KG1 (cell line): ENCODE data around the gene IRGQ.
"Not testable (repeated sequence)": the region's sequence is repeated elsewhere in the genome, so short reads cannot be mapped to it uniquely, and the experiment has no call there.

ENCODE experiments used
- DNase-seq: peaks from one replicate; lab custom pipeline; 2025; lab: John Stamatoyannopoulos, UW

IRGQ gene

DNA sequence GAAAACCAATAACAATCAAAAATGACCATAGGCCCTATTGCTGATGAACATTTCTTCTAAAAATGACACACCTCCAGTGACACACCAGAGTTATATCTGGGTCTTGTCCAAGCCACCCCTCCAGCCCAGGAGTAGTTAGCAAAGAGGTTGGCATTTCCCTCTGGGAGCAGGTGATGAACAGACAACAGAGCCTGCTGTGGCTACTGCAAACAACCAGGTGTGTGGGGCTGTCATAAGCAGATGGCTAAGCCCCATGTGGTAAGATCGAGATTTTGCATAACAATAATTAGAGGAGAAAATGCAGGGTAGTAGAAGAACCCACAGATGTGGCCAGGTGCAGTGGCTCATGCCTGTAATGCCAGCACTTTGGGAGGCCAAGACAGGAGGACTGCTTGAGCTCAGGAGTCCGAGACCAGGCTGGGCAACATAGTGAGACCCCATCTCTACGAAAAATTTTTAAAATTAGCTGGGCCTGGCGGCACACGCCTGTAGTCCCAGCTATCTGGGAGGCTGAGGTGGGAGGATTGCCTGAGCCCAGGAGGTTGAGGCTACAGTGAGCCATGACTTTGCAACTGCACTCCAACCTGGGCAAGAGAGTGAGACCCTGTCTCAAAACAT lies 25.7 kb downstream of the IRGQ start:
- no peak for DNase-seq

DNA sequence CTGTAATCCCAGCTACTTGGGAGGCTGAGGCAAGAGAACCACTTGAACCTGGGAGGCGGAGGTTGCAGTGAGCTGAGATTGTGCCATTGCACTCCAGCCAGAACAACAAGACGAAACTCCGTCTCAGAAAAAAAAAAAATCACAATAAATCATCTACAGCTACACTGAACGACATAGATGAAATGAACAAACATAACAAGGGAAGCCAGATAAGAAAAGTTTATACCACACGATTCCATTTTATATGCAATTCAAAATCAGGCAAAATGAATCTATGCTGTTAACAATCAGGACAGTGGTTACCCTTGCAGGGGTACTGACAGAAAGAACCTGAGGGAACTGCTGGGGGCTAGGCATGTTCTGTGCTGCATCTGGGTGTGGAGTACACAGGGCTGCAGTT lies 26.3 kb downstream of the IRGQ start:
- DNase-seq, result no peak

GRCh38 chr19:43564800-43565199 lies 31.1 kb downstream of the IRGQ start:
- DNase-seq, result no peak

DNA sequence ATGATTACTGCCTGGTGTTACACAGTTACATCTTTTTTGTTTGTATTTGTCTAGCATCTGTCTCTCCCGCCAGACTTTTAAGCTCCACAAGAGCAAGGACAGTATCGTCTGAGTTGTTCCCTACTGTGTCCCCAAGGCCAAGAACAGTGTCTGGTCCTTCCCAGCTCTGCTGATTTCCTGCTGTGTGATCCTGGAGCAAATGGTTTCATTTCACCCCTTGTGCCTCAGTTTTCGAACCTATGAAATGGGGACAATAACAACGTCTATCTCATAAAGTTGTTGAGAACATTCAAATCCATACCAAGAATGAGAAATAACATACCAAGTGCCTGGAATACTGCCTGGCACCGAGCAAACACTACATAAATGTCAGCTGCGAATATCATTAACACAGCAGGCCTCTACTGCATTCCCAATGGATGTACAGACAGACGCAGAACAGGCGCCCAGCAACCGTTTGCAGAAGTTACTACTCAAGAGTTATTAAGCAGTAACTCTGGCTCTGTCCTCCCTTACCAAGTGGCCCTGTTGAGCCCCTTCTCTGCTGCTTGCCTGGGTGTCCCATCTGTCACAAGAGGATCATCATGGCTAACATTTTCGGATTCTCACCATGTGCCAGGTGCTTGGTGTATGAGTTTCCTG lies 32.0 kb downstream of the IRGQ start:
- DNase-seq, result no peak

DNA sequence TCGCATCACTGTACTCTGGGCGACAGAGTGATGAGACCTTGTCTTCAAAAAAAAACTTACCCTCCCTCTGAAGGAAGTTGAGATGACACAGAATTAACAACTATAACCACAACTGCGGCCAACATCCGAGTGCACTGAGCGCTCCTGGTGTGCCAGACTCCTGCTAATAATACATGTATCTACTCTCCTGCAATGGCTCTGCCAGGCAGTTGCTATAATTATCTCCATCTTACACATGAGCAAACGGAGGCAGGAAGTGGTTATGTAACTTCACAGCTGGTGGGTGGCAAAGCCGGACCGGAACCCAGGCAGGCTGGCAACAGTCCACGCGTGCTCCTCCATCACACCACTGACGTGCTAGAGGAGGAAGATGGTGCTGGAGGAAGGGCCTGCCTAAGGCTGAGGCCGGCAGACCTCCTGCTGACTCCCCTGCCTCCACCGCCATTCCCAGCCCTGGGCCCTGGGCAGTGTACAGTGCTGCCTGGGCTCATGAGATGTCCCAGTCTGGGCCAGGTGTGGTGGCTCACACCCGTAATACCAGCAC lies 33.2 kb downstream of the IRGQ start:
- peak; percentile 89 for DNase-seq

- no peak for DNase-seq
Measured at GRCh38 chr19:43562226-43562697, 33.7 kb downstream of the IRGQ start.

DNA sequence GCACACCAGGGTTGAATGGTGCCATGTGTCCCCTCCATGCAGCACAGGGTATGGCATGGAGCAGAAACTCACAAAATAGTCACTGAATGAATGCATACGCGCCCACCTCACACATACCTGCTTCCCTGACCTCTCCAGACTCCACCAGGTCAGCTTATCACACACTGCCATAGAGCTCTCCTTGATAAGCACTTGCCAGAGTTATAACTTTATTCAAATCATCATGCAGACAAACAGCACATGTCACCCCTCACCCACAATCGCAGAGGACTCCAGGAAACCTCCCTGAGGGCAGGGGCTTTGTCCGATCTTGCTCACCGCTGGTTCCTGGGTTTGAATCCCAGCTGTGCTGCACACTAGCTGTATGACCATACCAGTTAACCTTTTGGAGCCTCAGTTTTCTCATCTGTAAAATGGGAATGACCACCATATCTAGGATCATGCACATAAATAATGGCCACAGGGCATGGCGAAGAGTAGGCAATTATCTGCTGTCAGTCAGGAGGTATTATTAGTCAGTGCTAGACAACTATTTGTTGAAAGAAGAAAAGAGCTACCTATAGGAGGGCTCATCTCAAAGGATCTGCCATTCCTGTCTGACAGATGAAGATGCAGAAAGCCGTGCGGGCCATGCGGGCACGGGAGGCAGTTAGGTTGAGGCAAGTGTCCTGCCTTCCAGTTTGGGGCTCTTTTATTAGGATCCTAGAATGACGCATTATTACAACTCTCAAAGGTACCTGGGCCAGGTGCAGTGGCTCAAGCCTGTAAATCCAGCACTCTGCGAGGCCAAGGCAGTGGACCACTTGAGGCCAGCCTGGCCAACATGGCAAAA lies 34.6 kb downstream of the IRGQ start:
- DNase-seq, result no peak

DNA sequence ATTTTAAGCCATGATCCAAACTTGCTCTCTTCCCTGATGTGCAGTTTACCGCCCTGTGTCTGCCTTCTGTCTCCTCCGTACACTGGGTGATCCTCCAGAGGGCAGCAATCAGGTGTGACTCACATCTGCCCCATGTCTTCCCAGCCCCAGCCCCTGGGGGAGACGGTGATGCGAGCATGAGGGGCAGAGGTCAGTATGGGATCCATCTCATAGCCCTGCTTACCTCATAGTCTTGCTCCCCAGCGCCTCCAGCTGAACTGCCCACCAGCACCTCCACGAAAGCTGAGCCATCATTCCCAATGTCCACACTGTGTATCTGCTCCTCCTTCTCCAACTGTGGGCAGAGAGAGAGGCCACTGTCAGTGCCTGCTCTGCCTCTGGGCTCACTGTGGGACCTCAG lies 35.2 kb downstream of the IRGQ start:
- no peak for DNase-seq

- peak; percentile 39 for DNase-seq
Measured at GRCh38 chr19:43555185-43555770, 40.7 kb downstream of the IRGQ start.

GRCh38 chr19:43554317-43554895 lies 41.5 kb downstream of the IRGQ start:
- no peak for DNase-seq

DNA sequence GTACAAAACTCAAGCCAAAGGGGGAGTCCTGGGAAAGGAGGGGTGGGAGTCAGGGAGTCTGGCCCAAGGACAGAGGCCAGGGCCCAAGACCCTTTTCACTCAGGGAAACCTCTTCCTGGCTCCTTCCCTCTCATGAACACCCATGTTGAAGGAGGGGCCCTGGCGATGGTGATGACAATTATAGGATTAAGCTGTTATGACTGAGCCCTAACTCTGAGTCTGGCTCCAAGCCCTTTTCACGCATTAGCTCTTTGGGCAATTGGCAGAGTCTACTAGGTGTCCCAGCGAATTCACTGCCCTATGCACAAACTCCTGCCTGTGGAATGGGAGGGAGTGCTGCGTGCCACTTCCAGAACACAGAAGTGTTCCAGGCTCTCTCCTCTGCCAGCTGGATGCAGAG lies 42.3 kb downstream of the IRGQ start:
- DNase-seq, result no peak

- no peak for DNase-seq
Measured at GRCh38 chr19:43552616-43553015, 43.3 kb downstream of the IRGQ start.

GRCh38 chr19:43552198-43552450 lies 43.8 kb downstream of the IRGQ start:
- no peak for DNase-seq

- no peak for DNase-seq
Measured at GRCh38 chr19:43551399-43552197, 44.3 kb downstream of the IRGQ start.

GRCh38 chr19:43548706-43549105 lies 47.2 kb downstream of the IRGQ start:
- DNase-seq, result no peak

GRCh38 chr19:43547926-43548325 lies 48.0 kb downstream of the IRGQ start:
- not testable (repeated sequence) for DNase-seq

GRCh38 chr19:43546581-43546980 lies 49.4 kb downstream of the IRGQ start:
- no peak for DNase-seq

GRCh38 chr19:43545981-43546380 lies 50.0 kb downstream of the IRGQ start:
- no peak for DNase-seq

GRCh38 chr19:43545276-43545675 lies 50.7 kb downstream of the IRGQ start:
- DNase-seq, result no peak

GRCh38 chr19:43544077-43544476 lies 51.9 kb downstream of the IRGQ start:
- DNase-seq, result no peak

GRCh38 chr19:43541920-43542650 lies 53.8 kb downstream of the IRGQ start:
- DNase-seq, result no peak
